ENCODE results near the gene LRRC23. TPM values are rescaled to one million over a fixed set of nuclear protein-coding genes. Genes with fewer than 3 reads are reported as not detected.

LRRC23 gene
- total RNA-seq, 1 donor from 2014 or later = 11.6 TPM

DNA sequence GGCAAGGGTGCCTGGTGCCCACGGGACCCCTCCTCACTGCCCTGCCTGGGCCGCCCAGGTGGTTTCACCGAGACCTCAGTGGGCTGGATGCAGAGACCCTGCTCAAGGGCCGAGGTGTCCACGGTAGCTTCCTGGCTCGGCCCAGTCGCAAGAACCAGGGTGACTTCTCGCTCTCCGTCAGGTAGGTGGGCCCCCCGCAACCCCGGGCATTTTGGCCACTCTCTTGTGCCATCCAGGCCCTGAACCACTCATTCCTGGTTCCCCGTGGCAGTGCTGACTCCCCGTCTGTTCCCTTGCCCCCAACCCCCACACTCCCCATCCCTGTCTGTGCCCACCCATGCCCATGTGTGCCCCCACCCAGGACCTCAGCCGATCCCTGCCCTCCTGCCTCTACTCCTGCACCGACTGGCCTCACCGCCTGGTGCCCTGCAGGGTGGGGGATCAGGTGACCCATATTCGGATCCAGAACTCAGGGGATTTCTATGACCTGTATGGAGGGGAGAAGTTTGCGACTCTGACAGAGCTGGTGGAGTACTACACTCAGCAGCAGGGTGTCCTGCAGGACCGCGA lies 47.0 kb downstream of the LRRC23 start:
- Histone ChIP-seq H3K27ac (replicated peaks) (peak overlapping the region; percentile 66), H3K27me3 (ENCODE audit: low read depth) (no peaks in the 10 kb centered on the region), H3K36me3 (peaks cover 6% of the 10 kb centered on the region), H3K9me3 (replicated peaks) (no peaks in the 10 kb centered on the region), H3K4me3 (peak overlapping the region; percentile 51), H3K4me1 (peaks cover 19% of the 10 kb centered on the region)
- DNase-seq = no peak
- intact Hi-C loops (cut with micrococcal nuclease) = no loop called here
- TF ChIP-seq, protein P1, sequence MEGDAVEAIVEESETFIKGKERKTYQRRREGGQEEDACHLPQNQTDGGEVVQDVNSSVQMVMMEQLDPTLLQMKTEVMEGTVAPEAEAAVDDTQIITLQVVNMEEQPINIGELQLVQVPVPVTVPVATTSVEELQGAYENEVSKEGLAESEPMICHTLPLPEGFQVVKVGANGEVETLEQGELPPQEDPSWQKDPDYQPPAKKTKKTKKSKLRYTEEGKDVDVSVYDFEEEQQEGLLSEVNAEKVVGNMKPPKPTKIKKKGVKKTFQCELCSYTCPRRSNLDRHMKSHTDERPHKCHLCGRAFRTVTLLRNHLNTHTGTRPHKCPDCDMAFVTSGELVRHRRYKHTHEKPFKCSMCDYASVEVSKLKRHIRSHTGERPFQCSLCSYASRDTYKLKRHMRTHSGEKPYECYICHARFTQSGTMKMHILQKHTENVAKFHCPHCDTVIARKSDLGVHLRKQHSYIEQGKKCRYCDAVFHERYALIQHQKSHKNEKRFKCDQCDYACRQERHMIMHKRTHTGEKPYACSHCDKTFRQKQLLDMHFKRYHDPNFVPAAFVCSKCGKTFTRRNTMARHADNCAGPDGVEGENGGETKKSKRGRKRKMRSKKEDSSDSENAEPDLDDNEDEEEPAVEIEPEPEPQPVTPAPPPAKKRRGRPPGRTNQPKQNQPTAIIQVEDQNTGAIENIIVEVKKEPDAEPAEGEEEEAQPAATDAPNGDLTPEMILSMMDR (IDR thresholded peaks at IDR 0.05; ENCODE audit: borderline replicate concordance) = no peak

DNA sequence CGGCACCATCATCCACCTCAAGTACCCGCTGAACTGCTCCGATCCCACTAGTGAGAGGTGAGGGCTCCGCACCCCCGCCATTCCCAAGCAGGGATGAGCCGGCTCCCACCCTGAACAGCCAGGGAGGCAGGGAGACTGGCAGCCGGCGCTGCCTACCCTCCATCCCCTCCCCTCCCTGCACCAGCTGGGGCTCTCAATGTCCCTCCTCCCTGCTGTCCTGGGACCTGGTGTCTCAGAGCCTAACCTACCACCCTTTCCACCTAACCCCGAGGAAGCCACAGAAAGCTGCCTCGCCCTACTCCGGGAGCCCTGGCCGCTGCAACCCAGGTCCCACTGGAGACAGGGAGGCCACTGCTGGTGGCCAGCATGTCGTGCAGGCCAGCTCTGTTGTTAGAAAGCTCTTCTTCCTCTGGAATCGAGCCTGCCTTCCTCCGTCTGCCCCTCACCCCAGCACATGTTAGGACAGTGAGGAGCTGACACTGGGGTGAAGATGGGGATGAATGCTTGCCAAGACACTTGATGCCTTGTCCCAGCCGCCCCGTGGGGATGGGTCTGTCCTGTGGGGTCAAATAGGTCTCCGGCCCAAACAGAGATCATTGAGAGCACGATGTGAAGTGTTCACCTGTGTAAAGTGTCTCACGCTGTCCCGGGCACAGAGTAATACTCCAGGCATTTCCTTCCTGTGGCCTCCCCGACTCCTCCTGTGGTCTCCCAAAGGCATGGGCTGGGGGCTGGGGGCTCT lies 47.7 kb downstream of the LRRC23 start:
- Histone ChIP-seq H3K4me3 (peak overlapping the region; percentile 51), H3K9me3 (replicated peaks) (no peaks in the 10 kb centered on the region), H3K4me1 (peaks cover 15% of the 10 kb centered on the region), H3K27ac (replicated peaks) (peak overlapping the region; percentile 66), H3K27me3 (ENCODE audit: low read depth) (no peaks in the 10 kb centered on the region), H3K36me3 (peaks cover 1% of the 10 kb centered on the region)
- intact Hi-C loops (cut with micrococcal nuclease) = no loop called here
- TF ChIP-seq, protein P1 (IDR thresholded peaks at IDR 0.05; ENCODE audit: borderline replicate concordance) = no peak
- DNase-seq = peak; percentile 12

DNA sequence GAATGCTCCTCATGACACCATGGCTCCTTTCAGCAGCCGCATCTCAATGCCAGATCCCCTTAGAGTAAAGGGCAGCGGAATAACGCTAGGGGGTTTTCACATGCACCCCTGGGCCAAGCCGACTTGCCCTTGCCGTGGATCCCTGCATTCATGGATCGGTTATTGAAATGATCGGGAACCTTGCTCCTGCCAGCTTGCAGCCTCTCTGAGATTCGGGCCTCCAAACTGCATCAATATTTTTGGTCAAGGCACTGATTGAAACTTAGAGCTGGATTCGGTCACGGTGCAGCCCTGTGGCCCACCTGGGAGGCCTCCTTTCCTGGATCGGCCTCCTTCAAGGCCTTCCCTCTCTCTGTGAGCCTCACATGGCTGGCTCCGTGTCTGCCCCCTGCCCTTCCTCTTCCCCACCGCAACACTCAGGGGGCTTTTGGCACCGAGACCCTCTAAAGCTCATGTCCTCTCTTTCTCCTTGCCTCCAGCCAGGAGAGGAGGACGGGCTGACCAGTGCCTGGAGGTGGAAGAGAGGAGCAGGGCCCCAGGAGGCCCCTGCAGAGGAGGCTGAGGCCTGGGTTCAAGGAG lies 48.3 kb downstream of the LRRC23 start:
- no peaks in the 10 kb centered on the region for H3K27me3 ChIP-seq (ENCODE audit: low read depth)
- peak overlapping the region; percentile 51 for H3K4me3 ChIP-seq
- intact Hi-C loops (cut with micrococcal nuclease) = no loop called here
- TF ChIP-seq, protein P1 (IDR thresholded peaks at IDR 0.05; ENCODE audit: borderline replicate concordance) = no peak
- DNase-seq = peak; percentile 14
- H3K36me3 ChIP-seq = no peaks in the 10 kb centered on the region
- peaks cover 16% of the 10 kb centered on the region for H3K4me1 ChIP-seq
- H3K27ac ChIP-seq (replicated peaks) = peak overlapping the region; percentile 66
- no peaks in the 10 kb centered on the region for H3K9me3 ChIP-seq (replicated peaks)

DNA sequence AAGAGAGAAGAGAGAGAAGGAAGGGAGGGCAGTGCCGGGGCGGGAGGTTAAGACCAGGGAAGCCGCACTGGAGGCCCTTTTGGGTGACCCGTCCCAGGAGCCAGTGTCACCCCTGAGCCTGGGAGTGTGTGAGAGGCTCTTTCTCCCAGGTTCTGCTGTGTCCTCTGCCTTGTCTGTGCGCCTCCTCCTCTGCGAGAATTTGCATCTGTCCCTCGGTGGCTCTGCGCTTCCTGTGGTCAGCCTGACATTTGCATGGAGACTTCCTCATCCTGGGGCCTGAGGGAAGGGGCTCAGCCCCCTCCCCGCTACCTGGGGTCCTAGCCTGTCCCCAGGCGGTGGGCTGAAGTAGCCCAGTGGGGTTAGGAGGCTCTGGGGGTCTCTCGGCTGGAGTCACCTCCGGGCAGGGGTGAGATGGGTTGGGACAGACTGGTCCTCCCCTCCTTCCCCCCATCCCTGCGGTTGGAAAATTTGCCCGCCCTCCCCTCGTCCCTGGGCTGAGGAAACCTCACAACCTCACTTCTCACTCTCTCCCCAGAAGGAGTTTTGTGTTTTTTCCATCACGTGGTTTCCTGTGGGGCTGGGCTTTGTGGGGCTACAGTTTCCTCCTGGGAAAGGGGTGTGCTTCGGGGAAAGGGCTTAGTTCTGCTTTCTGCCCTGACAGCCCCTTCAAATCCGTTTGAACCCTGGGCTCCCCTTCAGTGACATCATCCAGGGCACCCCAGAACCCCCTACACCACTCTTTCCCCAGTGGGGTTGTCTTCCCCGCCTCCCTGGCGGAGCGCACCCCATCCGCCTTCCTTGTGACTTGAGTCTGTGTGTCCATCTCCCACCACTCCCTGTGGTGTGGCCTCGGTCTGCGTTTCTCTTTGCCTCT lies 49.1 kb downstream of the LRRC23 start:
- H3K36me3 ChIP-seq = no peaks in the 10 kb centered on the region
- DNase-seq = peak; percentile 47
- intact Hi-C loops (cut with micrococcal nuclease) = no loop called here
- no peaks in the 10 kb centered on the region for H3K9me3 ChIP-seq (replicated peaks)
- peak overlapping the region; percentile 51 for H3K4me3 ChIP-seq
- H3K27me3 ChIP-seq (ENCODE audit: low read depth) = no peaks in the 10 kb centered on the region
- TF ChIP-seq, protein P1 (IDR thresholded peaks at IDR 0.05; ENCODE audit: borderline replicate concordance) = no peak
- peaks cover 24% of the 10 kb centered on the region for H3K4me1 ChIP-seq
- H3K27ac ChIP-seq (replicated peaks) = peak overlapping the region; percentile 66

All from left ventricle myocardium inferior (tissue), 1 donor.